GM12801 (cell line): Measurements from ENCODE around the gene SIGLECL1.

Experiments used
- TF ChIP-seq, protein P1 (sequence below): IDR thresholded peaks from one replicate; pipeline ENCODE4 v1.5.1; 2011; ENCODE audit warnings: control low read depth; ENCODE audit not compliant: insufficient read length; ENCODE audit errors: extremely low read depth

SIGLECL1 gene

DNA sequence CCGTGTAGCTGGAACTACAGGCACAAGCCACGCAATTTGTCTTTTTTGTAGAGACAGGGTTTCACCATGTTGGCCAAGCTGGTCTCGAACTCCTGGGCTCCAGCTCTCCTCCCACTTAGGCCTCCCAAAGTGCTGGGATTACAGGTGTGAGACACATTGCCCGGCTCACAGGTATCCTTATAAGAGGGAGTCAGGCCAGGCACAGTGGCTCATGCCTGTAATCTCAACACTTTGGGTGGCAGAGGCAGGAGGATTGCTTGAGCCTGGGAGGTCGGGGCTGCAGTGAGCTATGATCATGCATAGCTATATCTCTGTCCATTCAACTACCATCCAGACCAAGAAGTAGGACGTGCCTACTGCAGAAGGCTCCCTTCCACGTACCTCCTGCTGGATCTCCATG, 50.4 kb downstream of the SIGLECL1 start:
- TF ChIP-seq, protein P1, sequence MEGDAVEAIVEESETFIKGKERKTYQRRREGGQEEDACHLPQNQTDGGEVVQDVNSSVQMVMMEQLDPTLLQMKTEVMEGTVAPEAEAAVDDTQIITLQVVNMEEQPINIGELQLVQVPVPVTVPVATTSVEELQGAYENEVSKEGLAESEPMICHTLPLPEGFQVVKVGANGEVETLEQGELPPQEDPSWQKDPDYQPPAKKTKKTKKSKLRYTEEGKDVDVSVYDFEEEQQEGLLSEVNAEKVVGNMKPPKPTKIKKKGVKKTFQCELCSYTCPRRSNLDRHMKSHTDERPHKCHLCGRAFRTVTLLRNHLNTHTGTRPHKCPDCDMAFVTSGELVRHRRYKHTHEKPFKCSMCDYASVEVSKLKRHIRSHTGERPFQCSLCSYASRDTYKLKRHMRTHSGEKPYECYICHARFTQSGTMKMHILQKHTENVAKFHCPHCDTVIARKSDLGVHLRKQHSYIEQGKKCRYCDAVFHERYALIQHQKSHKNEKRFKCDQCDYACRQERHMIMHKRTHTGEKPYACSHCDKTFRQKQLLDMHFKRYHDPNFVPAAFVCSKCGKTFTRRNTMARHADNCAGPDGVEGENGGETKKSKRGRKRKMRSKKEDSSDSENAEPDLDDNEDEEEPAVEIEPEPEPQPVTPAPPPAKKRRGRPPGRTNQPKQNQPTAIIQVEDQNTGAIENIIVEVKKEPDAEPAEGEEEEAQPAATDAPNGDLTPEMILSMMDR: no peak

DNA sequence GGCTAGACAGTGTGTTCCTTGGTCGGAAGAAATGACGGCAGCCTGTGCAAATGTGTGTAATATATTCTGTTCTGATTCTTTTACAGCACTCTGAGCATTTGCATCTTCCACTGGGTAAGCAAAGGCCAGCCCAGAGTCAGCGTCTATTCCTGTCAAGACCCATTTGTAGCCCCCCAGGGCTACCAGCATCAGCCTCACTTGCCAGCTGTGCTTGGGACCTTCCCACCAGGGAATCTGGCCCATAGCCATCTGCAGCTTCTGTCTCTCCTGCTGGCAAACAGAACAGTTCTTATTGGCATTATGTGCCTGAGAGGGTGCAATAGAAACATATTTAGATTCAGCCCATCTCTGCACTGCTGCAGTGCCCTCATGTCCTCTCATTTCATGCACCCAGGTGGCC, 54.6 kb downstream of the SIGLECL1 start:
- TF ChIP-seq, protein P1: no peak

DNA sequence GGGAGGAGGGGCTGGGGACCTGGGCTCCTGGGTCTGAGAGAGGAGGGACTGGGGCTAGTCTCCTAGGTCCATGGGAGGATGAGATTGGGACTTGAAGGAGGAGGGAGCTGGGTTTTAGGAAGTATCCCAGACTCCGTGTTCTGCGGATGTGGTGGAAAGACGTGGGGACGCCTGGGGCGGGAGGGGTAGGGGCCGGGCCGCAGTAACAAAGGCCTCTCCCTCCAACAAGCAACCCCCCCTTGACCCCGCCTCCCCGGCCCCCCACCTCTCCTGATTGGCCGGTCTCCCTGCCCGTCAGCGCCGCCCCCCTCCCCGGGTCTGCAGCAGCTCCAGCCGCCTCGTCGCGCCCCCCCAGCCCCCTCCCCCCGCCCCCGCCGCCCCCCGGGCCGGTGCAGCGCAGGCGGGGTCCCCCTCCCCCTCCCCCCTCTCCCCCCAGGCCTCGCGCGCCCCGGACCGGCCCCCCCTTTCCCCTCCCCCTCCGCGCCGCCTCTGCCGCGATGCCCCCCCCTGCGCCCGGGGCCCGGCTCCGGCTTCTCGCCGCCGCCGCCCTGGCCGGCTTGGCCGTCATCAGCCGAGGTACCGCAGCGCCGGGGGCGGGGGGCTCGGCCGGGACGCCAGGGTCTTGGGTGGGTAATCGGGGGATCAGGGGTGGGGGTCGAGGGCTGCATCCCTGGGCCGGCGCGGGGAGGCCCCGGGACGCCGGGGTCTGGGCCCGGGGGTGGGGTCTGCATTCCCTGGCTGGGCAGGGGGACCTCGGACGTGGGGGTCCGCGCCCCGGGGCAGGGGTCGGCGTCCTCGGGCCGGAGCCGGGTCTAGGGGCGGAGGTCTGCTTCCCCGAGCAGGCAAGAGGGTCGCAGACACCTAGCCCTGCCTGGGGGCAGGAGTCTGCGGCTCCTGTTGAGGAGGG, 60.7 kb downstream of the SIGLECL1 start, which contains the start of gene IGLON5:
Gene IGLON5, plus strand, starts transcription at position 294 of the 907 bp plus-strand sequence. Its CDS starts 204 bp downstream, at position 498.
- TF ChIP-seq, protein P1: no peak

DNA sequence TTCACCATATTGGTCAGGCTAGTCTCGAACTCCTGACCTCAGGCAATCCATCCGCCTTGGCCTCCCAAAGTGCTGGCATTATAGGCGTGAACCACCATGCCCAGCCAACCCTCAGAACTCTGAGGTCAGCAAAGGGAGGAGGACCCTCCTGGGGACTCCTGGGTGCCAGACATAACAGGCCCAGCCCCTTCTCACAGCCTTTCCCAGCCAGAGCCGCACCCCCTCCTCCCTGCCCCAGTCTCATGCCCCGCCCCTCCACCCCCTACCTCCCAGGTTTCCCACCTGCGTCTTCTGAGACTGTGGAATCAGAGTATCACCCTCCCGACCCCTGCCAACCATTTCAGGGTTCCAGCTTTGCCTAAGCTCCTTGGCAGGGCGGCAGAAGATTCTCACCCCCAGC, 65.8 kb downstream of the SIGLECL1 start:
- TF ChIP-seq, protein P1: no peak

DNA sequence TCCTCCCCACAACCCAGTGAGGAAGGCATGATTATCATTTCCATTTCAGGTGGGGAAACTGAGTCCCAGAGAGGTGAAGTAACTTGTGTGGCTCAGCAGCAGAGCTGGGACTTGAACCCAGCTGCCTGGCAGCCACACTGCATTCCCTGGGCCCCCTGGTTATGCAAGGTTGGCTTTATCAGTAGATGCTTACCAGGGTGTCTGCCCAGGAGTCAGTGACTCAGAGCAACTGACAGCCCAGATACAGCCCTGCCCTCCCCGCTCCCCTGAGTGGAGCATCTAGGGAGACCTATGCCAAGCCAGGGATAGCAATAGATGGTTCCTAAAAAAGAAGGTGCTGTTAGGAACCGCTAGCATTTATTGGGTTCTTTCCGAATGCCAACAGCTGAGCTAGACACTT, 66.5 kb downstream of the SIGLECL1 start:
- TF ChIP-seq, protein P1: no peak

DNA sequence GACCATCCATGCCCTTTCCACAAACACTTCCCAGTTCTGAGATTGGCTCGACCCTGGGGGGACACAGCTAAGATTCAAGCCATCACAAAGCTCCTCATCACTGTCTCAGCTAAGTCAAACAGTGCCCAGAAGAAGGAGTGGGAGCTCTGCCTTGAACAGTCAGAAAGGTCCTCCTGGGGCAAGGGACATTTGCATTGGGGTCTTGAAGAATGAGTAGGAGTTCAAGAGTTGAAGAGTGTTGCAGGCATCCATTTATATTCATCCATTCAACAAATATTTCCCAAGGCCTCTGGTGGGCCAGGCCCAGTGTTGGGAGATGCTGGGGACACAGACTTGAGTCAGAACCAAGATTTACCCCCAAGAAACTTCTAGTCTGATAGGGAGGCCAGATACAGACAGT, 67.1 kb downstream of the SIGLECL1 start:
- TF ChIP-seq, protein P1: no peak
